Measurements from ENCODE around the gene GPATCH11.

- TF ChIP-seq, protein P1, sequence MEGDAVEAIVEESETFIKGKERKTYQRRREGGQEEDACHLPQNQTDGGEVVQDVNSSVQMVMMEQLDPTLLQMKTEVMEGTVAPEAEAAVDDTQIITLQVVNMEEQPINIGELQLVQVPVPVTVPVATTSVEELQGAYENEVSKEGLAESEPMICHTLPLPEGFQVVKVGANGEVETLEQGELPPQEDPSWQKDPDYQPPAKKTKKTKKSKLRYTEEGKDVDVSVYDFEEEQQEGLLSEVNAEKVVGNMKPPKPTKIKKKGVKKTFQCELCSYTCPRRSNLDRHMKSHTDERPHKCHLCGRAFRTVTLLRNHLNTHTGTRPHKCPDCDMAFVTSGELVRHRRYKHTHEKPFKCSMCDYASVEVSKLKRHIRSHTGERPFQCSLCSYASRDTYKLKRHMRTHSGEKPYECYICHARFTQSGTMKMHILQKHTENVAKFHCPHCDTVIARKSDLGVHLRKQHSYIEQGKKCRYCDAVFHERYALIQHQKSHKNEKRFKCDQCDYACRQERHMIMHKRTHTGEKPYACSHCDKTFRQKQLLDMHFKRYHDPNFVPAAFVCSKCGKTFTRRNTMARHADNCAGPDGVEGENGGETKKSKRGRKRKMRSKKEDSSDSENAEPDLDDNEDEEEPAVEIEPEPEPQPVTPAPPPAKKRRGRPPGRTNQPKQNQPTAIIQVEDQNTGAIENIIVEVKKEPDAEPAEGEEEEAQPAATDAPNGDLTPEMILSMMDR (optimal IDR thresholded peaks at IDR 0.05 in 1 of 3, IDR thresholded peaks at IDR 0.05 in 1 of 3, conservative IDR thresholded peaks at IDR 0.05 in 1 of 3; ENCODE audit: extremely low read depth in 1 of 3, insufficient read depth in 2 of 3, low read length in 3 of 3) = no peak
- no peak for TF ChIP-seq EZH2 (IDR thresholded peaks at IDR 0.05; ENCODE audit: low read length)
These were observed 3.6 kb upstream of the GPATCH11 start for GRCh38 chr2:37080689-37081088.
